ENCODE measurements around the gene BCS1L.

BCS1L gene

GRCh38 chr2:218659258-218659987 lies at the start of gene BCS1L, which contains the start of gene ZNF142:
Gene BCS1L (plus strand): TSS chr2:218659683. CDS start chr2:218660988, 1,305 bp downstream.
Gene ZNF142 (minus strand): TSS chr2:218659623. CDS start chr2:218656429, 3,194 bp downstream.
- peak; percentile 89 for DNase-seq (ENCODE audit: low spot score)

- DNase-seq (ENCODE audit: low spot score) = no peak
Observed at GRCh38 chr2:218615868-218616315, 43.6 kb upstream of the BCS1L start.

- DNase-seq (ENCODE audit: low spot score) = no peak
Observed at GRCh38 chr2:218618102-218618860, 41.2 kb upstream of the BCS1L start.

- DNase-seq (ENCODE audit: low spot score) = no peak
Observed at GRCh38 chr2:218621007-218621406, 38.5 kb upstream of the BCS1L start.

DNA sequence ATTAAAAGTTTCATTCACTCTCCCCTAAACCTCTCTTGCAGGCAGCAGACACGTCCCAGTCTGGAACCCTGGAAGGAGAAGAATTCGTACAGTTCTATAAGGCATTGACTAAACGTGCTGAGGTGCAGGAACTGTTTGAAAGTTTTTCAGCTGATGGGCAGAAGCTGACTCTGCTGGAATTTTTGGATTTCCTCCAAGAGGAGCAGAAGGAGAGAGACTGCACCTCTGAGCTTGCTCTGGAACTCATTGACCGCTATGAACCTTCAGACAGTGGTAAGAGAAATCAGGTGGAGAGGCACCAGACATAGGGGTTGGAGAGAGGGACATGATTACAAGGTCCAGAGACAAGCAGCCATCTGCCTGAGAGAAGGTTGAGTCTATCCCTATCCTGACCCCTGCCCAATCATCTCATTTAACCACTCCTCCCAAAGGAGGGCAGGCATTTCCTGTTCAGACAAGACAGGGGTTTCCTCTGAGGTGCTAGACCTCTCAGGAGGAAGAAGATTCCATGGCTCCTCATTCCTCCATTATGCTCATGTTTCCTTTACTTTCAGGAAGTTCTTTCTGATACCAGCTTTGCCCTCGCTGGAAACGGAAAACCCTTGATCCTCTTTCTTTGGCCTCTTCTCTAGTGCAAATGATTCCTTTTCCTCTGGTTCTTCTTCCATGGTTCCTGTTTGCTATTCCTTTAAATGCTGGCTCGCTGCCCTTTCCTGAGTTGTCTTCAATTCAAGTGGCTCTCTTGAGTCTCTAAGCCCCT lies 36.7 kb upstream of the BCS1L start:
- peak; percentile 17 for DNase-seq (ENCODE audit: low spot score)

GRCh38 chr2:218623366-218623705 lies 36.1 kb upstream of the BCS1L start:
- no peak for DNase-seq (ENCODE audit: low spot score)

GRCh38 chr2:218626369-218626768 lies 33.1 kb upstream of the BCS1L start:
- no peak for DNase-seq (ENCODE audit: low spot score)

DNA sequence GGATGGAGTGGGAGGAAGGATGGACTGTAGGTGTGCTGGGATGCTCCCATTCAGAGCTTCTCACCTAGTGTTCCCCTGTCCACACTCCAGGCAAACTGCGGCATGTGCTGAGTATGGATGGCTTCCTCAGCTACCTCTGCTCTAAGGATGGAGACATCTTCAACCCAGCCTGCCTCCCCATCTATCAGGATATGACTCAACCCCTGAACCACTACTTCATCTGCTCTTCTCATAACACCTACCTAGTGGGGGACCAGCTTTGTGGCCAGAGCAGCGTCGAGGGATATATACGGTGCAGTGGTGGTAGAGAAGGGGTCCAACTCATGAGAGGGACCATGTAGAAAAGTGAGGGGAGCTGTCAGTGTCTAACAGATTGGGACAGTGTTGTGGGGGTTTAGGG lies 31.5 kb upstream of the BCS1L start:
- no peak for DNase-seq (ENCODE audit: low spot score)

GRCh38 chr2:218631837-218632236 lies 27.6 kb upstream of the BCS1L start:
- DNase-seq (ENCODE audit: low spot score) = no peak

DNA sequence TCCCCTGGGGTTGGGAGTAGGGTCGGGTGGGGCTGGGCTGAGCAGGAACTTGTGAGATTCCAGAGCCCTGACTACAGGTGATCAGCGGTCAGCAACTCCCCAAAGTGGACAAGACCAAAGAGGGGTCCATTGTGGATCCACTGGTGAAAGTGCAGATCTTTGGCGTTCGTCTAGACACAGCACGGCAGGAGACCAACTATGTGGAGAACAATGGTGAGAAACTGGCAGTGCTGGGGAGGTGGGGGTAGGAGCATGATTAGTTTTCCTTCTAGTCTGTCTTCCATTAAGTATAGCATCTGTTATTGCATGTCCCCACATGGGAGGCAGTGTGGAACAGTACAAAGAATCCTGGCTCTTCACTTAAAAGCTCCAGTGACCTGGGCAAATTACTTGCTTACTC lies 23.8 kb upstream of the BCS1L start:
- DNase-seq (ENCODE audit: low spot score) = no peak

DNA sequence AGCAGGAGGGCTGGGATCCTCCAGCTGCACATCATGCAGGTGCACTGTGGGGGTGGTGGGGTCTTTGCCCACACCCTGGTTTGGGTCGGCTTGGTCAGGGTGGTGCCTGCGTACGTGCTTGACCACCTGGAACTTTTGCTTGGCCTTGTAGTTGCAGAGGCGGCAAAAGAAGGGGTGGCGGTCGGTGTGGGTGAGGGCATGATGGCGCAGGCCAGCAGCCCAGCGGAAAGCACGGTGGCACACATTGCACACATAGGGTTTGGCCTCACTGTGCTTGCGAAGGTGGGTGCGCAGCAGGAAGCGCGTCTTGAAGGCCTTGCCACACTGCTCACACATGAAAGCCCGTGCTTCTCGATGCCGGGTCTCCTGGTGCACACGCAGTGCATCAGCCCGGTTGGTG lies 21.1 kb upstream of the BCS1L start:
- no peak for DNase-seq (ENCODE audit: low spot score)

- DNase-seq (ENCODE audit: low spot score) = no peak
Observed at GRCh38 chr2:218642121-218642656, 17.3 kb upstream of the BCS1L start.

DNA sequence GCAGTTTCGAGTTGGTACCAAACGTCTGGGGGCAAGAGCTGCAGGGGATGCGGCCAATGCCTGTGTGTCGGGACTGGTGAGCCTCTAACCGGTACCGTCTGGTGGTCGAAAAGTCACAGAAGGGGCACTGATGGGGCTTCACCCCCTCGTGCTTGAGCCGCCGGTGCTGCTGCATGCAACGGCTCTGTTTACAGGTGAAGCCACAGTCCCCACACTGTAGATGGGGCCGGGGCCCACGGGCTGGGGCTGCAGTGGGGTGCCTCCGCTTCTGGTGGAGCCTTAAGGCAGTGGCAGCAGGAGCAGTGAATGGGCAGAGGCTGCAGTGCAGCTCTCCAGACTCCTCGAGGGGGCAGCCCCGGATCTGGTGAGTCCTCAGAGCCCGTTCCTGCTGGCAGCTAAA lies 16.7 kb upstream of the BCS1L start:
- no peak for DNase-seq (ENCODE audit: low spot score)

DNA sequence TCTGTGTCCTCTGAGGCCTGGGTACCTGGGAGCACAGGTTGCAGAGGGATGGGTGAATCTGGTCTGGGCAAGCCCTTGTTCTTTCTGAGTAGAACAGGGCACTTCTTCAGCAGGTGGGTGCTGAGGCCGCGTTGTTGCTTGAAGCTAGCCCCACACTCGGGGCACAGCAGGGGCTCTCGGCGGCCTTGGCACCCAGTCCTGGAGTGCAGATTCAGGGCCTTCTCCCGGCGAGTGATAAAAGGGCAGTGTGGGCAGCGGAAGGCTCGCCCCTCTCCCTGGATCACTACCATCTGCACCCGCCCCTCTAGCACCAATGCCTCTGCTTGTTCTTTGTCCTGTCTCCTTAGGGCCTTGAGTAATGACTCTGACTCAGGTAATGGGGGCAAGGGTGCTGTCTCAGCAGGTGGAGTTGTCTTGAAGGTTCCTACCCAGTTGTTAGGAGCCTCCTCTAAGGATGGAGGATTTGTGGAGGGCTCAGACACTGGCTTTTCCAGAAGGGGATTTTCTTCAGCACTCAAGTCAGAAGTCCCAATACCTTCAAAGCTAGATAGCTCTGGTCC lies 15.7 kb upstream of the BCS1L start:
- DNase-seq (ENCODE audit: low spot score) = no peak

DNA sequence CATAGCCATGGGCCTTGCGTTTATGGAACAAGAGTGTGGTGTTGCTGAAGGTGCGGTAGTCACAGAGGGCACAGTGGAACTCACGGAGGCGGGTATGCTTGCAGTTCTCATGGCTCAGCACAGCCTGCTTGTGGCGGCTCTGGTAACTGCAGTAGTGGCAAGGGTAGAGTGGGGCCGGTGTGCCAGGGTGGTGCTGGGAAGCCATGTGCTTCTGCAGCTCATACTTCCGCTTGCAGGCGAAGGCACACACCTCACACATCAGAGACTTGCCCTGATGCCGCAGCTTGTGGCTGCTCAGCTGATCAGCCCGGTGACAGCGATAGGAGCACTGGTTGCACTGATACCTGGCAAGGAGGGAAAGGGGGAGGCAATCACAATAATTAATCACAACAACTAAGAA lies 14.8 kb upstream of the BCS1L start:
- DNase-seq (ENCODE audit: low spot score) = no peak

GRCh38 chr2:218645126-218645525 lies 14.4 kb upstream of the BCS1L start:
- DNase-seq (ENCODE audit: low spot score) = no peak

GRCh38 chr2:218648088-218648786 lies 11.2 kb upstream of the BCS1L start:
- peak; percentile 70 for DNase-seq (ENCODE audit: low spot score)

- no peak for DNase-seq (ENCODE audit: low spot score)
Observed at GRCh38 chr2:218648787-218649100, 10.7 kb upstream of the BCS1L start.

GRCh38 chr2:218655751-218656150 lies 3.7 kb upstream of the BCS1L start:
- no peak for DNase-seq (ENCODE audit: low spot score)

DNA sequence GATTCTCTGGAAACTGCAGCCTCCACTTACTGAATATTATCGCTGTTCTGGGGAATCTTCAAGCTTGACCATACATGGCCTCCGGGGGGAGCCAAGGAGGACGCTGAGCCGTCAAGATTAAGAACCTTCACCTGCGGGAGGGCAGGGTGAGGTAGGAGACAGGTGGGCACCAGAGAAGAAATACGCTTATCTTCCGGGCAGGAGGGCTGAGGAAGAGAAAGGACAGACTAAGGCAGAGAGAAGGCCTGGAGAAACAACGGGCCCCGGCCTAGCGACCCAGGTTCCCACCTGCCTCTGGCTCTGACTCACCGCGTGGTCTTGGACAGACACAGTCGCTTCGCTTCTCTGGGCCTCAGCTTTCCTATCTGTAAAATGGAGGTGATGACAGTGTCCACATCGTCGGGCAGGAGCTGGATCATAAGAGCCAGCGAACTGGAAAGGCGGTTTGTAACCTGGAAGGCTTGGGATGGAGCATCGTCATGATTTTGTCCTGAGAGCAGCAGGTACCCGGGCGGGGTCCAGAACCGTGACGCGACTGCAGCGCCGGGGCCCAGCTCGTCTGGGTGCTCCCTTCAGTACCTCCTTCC lies 719 bp upstream of the BCS1L start:
- peak; percentile 62 for DNase-seq (ENCODE audit: low spot score)

- peak; percentile 43 for DNase-seq (ENCODE audit: low spot score)
Observed at GRCh38 chr2:218659988-218660358, 490 bp downstream of the BCS1L start.
